ENCODE results near the gene AKT1S1. TPM values are rescaled to one million over a fixed set of nuclear protein-coding genes. Genes with fewer than 3 reads are reported as not detected.

AKT1S1 gene
- total RNA-seq, 1 donor from 2014 or later = 2.3 TPM

GRCh38 chr19:49907745-49908446 lies 30.7 kb upstream of the AKT1S1 start:
- peaks cover 60% of the 10 kb centered on the region for H4K20me1 ChIP-seq (ENCODE audit: low read depth)
- H3K9ac ChIP-seq = no peak overlapping the region
- H3K79me2 ChIP-seq (ENCODE audit: low read depth) = peaks cover 21% of the 10 kb centered on the region
- no peaks in the 10 kb centered on the region for H3K27me3 ChIP-seq
- H3F3A ChIP-seq (ENCODE audit: low read depth) = peaks cover 8% of the 10 kb centered on the region
- Mint-ChIP-seq H3K27ac (no peak overlapping the region), H3K4me3 (no peak overlapping the region), H3K9me3 (no peaks in the 10 kb centered on the region), H3K4me1 (peaks cover 3% of the 10 kb centered on the region), H3K27me3 (ENCODE audit: insufficient read depth, low read depth) (peaks cover 12% of the 10 kb centered on the region), H3K36me3 (peaks cover 25% of the 10 kb centered on the region)
- no peaks in the 10 kb centered on the region for H3K9me3 ChIP-seq (ENCODE audit: low read depth)
- DNase-seq (ENCODE audit: low spot score) = no peak
- no peak overlapping the region for H3K4me3 ChIP-seq
- no peak overlapping the region for H2AFZ ChIP-seq (replicated peaks)
- no peaks in the 10 kb centered on the region for H3K36me3 ChIP-seq
- H3K4me1 ChIP-seq = no peaks in the 10 kb centered on the region
- TF ChIP-seq CTCF (IDR thresholded peaks at IDR 0.05) = no peak
- TF ChIP-seq EZH2 (IDR thresholded peaks at IDR 0.05) = no peak
- no peak for TF ChIP-seq EZH2phosphoT487 (IDR thresholded peaks at IDR 0.05)
- no peak overlapping the region for H3K4me2 ChIP-seq
- no peak overlapping the region for H3K27ac ChIP-seq

DNA sequence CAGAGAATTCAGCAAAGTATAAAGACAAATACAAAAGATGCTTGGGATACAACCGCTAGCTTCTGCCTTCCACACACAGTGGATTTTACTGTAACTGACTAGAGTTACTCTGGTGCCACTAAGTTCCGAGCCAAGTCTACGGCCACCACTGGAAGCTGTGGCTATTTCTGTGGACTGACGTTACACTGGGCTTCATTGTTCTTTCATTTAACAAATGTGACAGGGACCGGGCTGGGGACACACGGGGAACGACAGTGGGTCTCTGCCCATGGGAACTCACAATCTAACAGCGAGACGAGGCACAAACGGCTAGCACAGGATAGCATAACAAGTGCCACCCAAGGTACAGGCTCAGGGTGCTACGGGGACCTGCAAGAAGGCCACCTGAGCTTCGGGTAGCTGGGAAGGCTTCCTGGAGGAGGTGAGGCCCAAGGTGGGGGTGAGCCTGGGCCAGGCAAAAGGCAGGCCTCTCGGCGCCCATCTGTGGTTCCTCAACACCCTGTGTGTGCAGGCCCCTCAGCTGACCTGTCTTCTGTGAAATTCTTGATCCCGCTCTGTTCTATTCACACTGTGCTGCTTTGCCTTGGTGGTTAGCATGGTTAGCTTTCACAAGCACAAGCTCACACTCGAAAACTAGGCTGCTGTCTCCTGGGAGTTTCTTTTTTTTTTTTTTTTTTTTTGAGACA lies 29.9 kb upstream of the AKT1S1 start:
- Mint-ChIP-seq H3K9me3 (no peaks in the 10 kb centered on the region), H3K4me1 (peaks cover 3% of the 10 kb centered on the region), H3K4me3 (no peak overlapping the region), H3K27ac (no peak overlapping the region), H3K36me3 (peaks cover 25% of the 10 kb centered on the region), H3K27me3 (ENCODE audit: insufficient read depth, low read depth) (peaks cover 9% of the 10 kb centered on the region)
- Histone ChIP-seq H3K27ac (no peak overlapping the region), H2AFZ (replicated peaks) (no peak overlapping the region), H3K36me3 (no peaks in the 10 kb centered on the region), H3K4me3 (no peak overlapping the region), H3K79me2 (ENCODE audit: low read depth) (peaks cover 13% of the 10 kb centered on the region), H3K4me1 (no peaks in the 10 kb centered on the region), H3K27me3 (no peaks in the 10 kb centered on the region), H3K9ac (no peak overlapping the region), H3K4me2 (no peak overlapping the region), H3K9me3 (ENCODE audit: low read depth) (no peaks in the 10 kb centered on the region), H4K20me1 (ENCODE audit: low read depth) (peaks cover 56% of the 10 kb centered on the region), H3F3A (ENCODE audit: low read depth) (peaks cover 8% of the 10 kb centered on the region)
- no peak for TF ChIP-seq EZH2phosphoT487 (IDR thresholded peaks at IDR 0.05)
- no peak for TF ChIP-seq EZH2 (IDR thresholded peaks at IDR 0.05)
- no peak for TF ChIP-seq CTCF (IDR thresholded peaks at IDR 0.05)
- no peak for DNase-seq (ENCODE audit: low spot score)

DNA sequence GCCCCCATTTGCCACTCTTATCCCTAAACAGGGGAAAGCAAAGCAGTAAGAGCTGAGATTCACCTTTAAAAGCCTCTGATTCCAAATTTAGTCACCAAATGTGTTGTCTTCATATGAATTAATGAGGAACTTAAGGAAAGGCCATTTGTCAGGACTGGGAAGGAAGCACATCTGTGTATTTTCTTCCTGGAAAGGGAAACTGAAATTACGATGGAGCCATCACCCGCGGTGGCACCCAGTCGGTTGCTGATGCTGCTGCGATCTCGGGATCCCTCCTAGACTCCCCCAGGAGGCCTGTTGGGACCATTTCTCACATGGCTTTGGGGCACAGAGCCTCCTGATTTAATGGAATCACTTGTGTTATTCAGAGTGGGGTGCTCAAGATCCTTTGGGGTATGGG lies 27.0 kb upstream of the AKT1S1 start:
- no peaks in the 10 kb centered on the region for H3K27me3 ChIP-seq
- no peak for TF ChIP-seq EZH2 (IDR thresholded peaks at IDR 0.05)
- no peak for TF ChIP-seq CTCF (IDR thresholded peaks at IDR 0.05)
- no peak for TF ChIP-seq EZH2phosphoT487 (IDR thresholded peaks at IDR 0.05)
- H3F3A ChIP-seq (ENCODE audit: low read depth) = peaks cover 8% of the 10 kb centered on the region
- no peaks in the 10 kb centered on the region for H3K4me1 ChIP-seq
- Mint-ChIP-seq H3K4me3 (no peak overlapping the region), H3K4me1 (no peaks in the 10 kb centered on the region), H3K36me3 (peaks cover 18% of the 10 kb centered on the region), H3K27me3 (ENCODE audit: insufficient read depth, low read depth) (peaks cover 8% of the 10 kb centered on the region), H3K27ac (no peak overlapping the region), H3K9me3 (no peaks in the 10 kb centered on the region)
- no peak for DNase-seq (ENCODE audit: low spot score)
- H3K9me3 ChIP-seq (ENCODE audit: low read depth) = no peaks in the 10 kb centered on the region
- H3K4me2 ChIP-seq = no peak overlapping the region
- H3K27ac ChIP-seq = no peak overlapping the region
- H4K20me1 ChIP-seq (ENCODE audit: low read depth) = peaks cover 29% of the 10 kb centered on the region
- H3K4me3 ChIP-seq = no peak overlapping the region
- no peaks in the 10 kb centered on the region for H3K79me2 ChIP-seq (ENCODE audit: low read depth)
- H3K9ac ChIP-seq = no peak overlapping the region
- H3K36me3 ChIP-seq = no peaks in the 10 kb centered on the region
- H2AFZ ChIP-seq (replicated peaks) = no peak overlapping the region

All from neural progenitor cell (in vitro differentiated cells).